NAMALWA (cell line): ENCODE results near the gene KRTAP6-2.

Experiments
- DNase-seq: peaks from one replicate; pipeline ENCODE4 v3.0.0-alpha.2; 2015; ENCODE audit warnings: low spot score

Gene KRTAP6-2

GRCh38 chr21:30598802-30599201 lies at the start of gene KRTAP6-2:
TSS of gene KRTAP6-2 (minus strand) at chr21:30598902. CDS start at chr21:30598874, 28 bp downstream.
- DNase-seq = no peak

GRCh38 chr21:30646904-30647414 lies 48.3 kb upstream of the KRTAP6-2 start:
- no peak for DNase-seq

GRCh38 chr21:30642564-30642963 lies 43.9 kb upstream of the KRTAP6-2 start, which contains the start of gene KRTAP20-3:
TSS of gene KRTAP20-3 (plus strand) at chr21:30642864.
- no peak for DNase-seq

- no peak for DNase-seq
Measured at GRCh38 chr21:30638686-30639085, 40.0 kb upstream of the KRTAP6-2 start.

GRCh38 chr21:30634906-30635305 lies 36.2 kb upstream of the KRTAP6-2 start, which contains the start of gene KRTAP20-2:
TSS of gene KRTAP20-2 (plus strand) at chr21:30635206. CDS start at chr21:30635264, 58 bp downstream.
- no peak for DNase-seq

GRCh38 chr21:30629200-30629599 lies 30.5 kb upstream of the KRTAP6-2 start:
- DNase-seq = no peak

GRCh38 chr21:30628109-30628508 lies 29.4 kb upstream of the KRTAP6-2 start:
- no peak for DNase-seq

- DNase-seq = no peak
Measured at GRCh38 chr21:30625449-30626165, 26.9 kb upstream of the KRTAP6-2 start.

GRCh38 chr21:30623362-30623761 lies 24.7 kb upstream of the KRTAP6-2 start:
- no peak for DNase-seq

- DNase-seq = no peak
Measured at GRCh38 chr21:30620522-30620921, 21.8 kb upstream of the KRTAP6-2 start, which contains the start of gene KRTAP20-4. TSS of gene KRTAP20-4 (plus strand) at chr21:30620627.

- DNase-seq = no peak
Measured at GRCh38 chr21:30620080-30620479, 21.4 kb upstream of the KRTAP6-2 start.

GRCh38 chr21:30616125-30616524 lies 17.4 kb upstream of the KRTAP6-2 start, which contains the start of gene KRTAP20-1:
TSS of gene KRTAP20-1 (plus strand) at chr21:30616425. CDS start at chr21:30616455, 30 bp downstream.
- DNase-seq = no peak

GRCh38 chr21:30615199-30615598 lies 16.5 kb upstream of the KRTAP6-2 start:
- no peak for DNase-seq

- DNase-seq = no peak
Measured at GRCh38 chr21:30613836-30614235, 15.1 kb upstream of the KRTAP6-2 start, which contains the start of gene KRTAP6-1. TSS of gene KRTAP6-1 (minus strand) at chr21:30613930. CDS start at chr21:30613904, 26 bp downstream.

- DNase-seq = no peak
Measured at GRCh38 chr21:30612132-30612531, 13.4 kb upstream of the KRTAP6-2 start.

- no peak for DNase-seq
Measured at GRCh38 chr21:30605968-30606367, 7.3 kb upstream of the KRTAP6-2 start.

- no peak for DNase-seq
Measured at GRCh38 chr21:30600787-30601186, 2.1 kb upstream of the KRTAP6-2 start, which contains the start of gene KRTAP22-1. TSS of gene KRTAP22-1 (plus strand) at chr21:30601087.

GRCh38 chr21:30592140-30592539 lies 6.6 kb downstream of the KRTAP6-2 start, which contains the start of gene KRTAP6-3:
TSS of gene KRTAP6-3 (plus strand) at chr21:30592440. CDS start at chr21:30592446, 6 bp downstream.
- no peak for DNase-seq

GRCh38 chr21:30590297-30590696 lies 8.4 kb downstream of the KRTAP6-2 start, which contains the start of gene KRTAP22-2:
TSS of gene KRTAP22-2 (minus strand) at chr21:30590397.
- no peak for DNase-seq

GRCh38 chr21:30582870-30583269 lies 15.8 kb downstream of the KRTAP6-2 start:
- DNase-seq = no peak

- no peak for DNase-seq
Measured at GRCh38 chr21:30580132-30580531, 18.6 kb downstream of the KRTAP6-2 start.

GRCh38 chr21:30579346-30579745 lies 19.4 kb downstream of the KRTAP6-2 start:
- DNase-seq = no peak

- no peak for DNase-seq
Measured at GRCh38 chr21:30577766-30578165, 20.9 kb downstream of the KRTAP6-2 start.
